OCI-M2 (cell line): ENCODE measurements around the gene SLC22A15.
"Not testable (repeated sequence)": the region's sequence is repeated elsewhere in the genome, so short reads cannot be mapped to it uniquely, and the experiment has no call there.

ENCODE experiments used
- DNase-seq: peaks from one replicate; lab custom pipeline; 2025; ENCODE audit not compliant: unreplicated experiment; lab: John Stamatoyannopoulos, UW

Gene SLC22A15

GRCh38 chr1:115980998-115981993 lies 5.0 kb downstream of the SLC22A15 start:
- DNase-seq = no peak

DNA sequence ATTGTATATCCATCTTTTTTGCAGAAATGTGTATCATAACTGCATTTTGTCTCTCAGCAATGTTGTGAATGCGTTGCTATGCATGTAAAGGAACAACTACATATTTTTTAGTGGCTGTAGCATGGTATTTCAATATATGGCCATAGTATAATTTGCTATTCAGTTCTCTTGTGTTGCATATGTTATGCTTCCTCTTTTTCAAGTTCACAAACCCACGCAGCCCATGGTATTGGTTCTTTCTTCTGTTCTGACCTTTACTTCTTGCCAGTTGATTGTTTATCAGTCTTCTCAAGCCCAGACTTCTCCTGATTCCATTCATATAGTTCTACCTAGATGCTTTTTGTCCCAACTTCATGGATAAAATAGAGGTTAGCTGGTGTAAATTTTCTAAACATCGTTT lies 6.1 kb downstream of the SLC22A15 start:
- DNase-seq = no peak

GRCh38 chr1:115983584-115983983 lies 7.3 kb downstream of the SLC22A15 start:
- no peak for DNase-seq

DNA sequence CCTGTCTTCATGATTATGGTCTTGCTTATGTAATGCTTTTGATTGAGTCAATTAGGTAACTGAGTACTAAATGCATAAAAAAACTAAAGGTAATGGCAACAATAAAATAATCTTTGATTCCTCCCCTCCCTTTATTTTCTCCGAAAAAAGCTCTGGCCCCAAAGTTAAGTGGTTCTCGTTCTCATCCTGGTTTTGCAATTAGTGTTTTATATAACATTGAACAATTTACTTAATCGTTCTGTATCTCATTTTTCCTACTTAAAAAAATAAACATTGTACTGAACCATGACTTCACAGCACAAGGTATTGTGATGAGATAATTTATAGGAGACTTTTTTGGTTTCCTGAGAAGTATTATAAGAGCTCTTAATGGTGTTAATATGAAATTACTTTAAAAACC lies 11.3 kb downstream of the SLC22A15 start:
- no peak for DNase-seq

DNA sequence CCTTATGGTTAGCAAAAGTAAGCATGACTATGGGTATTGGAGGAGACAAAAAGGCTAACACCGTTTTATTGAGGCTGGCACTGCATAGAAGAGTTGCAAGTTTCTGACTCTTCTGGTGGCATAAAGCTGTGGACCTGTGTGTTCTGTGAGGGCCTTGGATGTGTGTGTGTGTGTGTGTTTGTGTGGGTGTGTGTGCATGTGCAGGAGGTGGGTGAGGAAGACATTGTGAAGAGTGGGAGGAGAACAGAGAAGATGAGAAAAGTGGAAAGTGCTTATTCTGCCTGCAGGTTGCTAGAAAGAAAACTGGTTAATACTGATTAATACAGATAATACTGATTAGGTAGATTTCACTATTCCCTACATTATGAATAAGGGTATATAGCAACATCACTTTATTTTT lies 12.6 kb downstream of the SLC22A15 start:
- DNase-seq = no peak

- no peak for DNase-seq
Observed at GRCh38 chr1:115989699-115990098, 13.4 kb downstream of the SLC22A15 start.

GRCh38 chr1:115991909-115992308 lies 15.6 kb downstream of the SLC22A15 start:
- no peak for DNase-seq

DNA sequence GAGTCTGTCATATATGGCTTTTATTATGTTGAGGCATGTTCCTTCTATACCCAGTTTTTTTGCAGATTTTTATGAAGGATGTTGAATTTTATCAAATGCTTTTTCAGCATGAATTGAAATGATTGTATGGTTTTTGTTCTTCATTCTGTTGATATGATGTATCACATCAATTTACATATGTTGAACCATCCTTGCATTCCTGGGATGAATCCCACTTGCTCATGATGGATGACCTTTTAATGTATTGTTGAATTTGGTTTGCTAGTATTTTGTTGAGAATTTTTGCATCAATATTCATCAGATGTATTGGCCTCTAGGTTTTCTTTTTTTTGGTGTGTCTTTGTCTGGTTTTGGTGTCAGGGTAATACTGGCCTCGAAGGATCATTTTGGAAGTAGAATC lies 21.6 kb downstream of the SLC22A15 start:
- DNase-seq = not testable (repeated sequence)

- DNase-seq = no peak
Observed at GRCh38 chr1:116001739-116002487, 25.6 kb downstream of the SLC22A15 start.

GRCh38 chr1:116002781-116003420 lies 26.6 kb downstream of the SLC22A15 start:
- no peak for DNase-seq

GRCh38 chr1:116003823-116004222 lies 27.5 kb downstream of the SLC22A15 start:
- DNase-seq = no peak

- no peak for DNase-seq
Observed at GRCh38 chr1:116006486-116006964, 30.2 kb downstream of the SLC22A15 start.

DNA sequence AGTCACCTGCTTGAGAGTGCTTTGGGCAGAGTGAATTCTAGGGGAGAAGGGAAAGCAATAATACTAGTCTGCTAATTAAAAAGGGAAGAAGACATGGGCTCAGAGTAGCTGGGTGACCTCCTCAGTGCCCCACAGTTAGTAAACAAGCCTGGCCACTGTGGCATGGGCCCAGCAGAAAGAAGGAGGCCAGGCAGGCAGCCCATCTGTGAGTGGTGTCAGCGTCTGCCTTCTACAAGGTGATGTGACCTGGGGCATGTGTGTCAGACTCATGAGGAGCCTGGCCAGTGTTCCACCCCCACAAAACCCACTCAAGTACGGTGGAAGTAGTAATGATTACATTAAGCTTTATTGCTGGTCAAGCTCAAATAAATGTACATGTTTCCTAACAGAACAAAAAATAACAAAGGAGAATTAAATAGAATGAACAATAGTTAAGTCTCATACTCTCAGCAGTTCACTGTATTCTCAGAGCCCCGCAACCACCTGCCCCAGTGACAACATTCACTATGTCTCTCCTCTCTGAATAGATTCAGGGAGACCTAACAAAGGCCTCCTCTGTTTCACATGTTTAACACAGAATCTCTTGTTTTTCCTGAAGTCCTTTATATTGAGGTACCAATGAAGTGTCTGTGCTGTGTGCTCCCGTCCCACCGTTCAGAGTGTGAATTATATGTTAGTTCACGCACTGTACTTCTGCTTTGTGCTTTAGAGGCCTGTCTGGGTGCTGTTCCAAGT lies 32.5 kb downstream of the SLC22A15 start:
- no peak for DNase-seq

- no peak for DNase-seq
Observed at GRCh38 chr1:116012716-116013115, 36.4 kb downstream of the SLC22A15 start.

DNA sequence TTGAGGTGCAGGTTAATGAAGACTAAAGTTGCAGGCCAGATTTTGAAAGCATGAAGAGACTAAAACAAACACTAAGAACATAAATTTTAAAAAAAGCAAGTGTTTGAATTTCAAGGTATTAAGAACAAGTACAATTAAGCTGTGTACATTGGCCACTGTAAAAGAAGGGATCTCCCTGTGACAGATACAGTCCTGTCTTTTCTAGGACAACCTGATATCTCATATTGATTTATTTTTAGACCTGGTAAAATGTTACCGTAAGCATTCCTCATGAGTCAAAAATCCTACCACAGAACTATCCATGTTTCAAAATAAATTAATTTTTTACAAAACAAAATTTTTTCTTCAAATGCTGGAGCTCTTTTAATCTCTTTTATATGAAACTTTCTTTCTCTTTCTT lies 39.4 kb downstream of the SLC22A15 start:
- no peak for DNase-seq

DNA sequence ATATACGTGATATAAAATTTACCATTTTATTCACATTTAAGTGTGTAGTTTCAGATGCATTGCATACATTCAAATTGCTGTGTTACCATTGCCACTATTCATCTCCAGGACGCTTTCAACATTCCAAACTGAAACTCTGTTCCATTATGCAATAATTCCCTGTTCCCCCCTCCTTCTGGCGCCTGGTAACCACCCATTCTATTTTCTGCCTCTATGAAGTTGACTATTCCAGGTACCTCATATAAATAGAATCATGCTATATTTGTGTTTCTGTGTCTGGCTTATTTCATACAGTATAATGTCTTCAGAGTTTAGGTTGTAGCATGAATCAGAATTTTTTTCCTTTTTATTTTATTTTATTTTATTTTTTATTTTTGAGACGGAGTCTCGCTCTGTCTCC lies 41.7 kb downstream of the SLC22A15 start:
- DNase-seq = no peak

DNA sequence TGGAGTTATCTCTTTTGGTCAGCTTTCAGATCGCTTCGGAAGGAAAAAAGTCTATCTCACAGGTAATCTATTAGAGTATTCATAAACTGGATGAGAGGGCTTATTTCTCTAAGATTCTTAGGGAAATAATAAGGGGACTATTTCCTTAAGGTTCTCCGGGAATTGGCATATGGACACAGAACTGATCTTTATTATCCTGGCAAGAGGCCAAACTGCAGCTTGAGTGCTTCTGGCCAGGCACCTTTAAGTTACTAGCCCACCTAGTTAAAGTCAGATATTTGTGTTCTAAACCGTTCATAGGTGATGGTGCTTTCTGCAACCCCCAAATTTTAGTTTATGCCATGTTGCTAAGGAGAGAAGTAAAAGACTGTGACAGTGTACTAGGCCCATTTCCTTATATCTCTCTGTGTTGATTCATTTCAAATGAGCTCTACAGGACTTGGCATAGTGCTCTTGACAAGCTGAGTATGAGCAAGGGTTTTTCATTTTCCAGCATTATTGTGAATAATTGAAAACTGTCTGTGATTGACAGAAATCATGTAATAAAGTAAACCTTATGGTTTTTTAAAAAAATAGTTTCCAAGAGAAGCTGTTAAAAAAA lies 43.4 kb downstream of the SLC22A15 start:
- no peak for DNase-seq

DNA sequence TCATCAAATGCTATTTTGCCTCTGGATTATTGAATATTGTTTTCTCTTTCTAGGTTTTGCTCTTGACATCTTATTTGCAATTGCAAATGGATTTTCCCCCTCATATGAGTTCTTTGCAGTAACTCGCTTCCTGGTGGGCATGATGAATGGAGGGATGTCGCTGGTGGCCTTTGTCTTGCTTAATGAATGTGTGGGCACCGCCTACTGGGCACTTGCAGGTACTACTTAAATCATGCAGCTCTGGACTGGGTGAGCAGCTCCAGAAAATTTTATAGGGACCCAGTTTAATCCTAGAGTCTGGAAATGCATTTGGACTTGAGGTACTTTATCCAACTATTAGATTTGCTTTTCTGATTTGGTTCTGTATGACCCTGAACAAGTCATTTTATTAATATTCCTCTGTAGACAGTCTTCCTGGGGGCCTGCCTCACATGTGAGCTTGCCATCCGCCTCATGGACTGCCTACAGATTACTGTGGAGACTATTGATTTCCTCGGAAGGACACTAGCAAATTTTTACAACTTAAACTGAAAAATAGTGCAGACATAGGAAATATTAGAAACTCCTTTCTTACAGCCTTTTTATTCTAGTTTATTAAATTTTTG lies 44.5 kb downstream of the SLC22A15 start:
- no peak for DNase-seq

DNA sequence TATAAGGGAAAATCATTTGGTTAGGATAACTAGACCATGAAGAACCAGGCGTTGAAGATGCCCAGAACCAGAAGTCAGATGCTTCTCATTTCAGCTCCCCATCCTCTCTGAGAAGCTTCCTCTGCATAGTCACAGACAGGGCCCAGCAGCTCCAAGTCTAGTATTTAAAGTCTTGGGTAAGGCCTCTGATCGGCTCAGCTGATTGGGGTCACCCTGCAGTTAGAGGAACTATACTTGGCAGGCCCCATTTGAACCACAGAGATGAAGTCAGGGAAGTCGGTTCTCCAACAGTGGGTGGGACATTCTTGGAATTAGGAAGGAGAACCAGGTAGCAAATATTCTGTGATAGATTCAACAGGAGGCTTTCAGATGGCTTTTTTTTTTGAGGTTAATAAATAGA lies 48.3 kb downstream of the SLC22A15 start:
- DNase-seq = no peak

DNA sequence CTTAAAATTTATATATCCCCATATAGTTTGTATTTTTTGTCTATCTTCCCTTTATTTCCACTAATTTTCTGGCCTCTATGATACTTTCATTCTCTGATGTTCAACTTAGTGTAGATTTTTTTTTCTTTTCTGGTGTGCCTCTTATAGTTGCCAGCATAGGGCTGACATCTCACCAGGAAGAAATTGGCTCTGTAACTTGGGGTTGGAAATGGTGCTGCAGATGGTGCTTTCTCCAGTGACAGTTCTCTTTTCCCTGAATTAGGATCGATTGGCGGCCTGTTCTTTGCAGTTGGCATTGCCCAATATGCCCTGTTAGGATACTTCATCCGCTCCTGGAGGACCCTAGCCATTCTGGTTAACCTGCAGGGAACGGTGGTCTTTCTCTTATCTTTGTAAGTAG lies 50.3 kb downstream of the SLC22A15 start:
- no peak for DNase-seq
